GM18861 (cell line): ENCODE measurements around the gene ENTREP3.

Source experiments
- ATAC-seq: cut with Tn5 transposase; IDR thresholded peaks from one replicate; pipeline ENCODE4 v1.9.1; 2021; ENCODE audit not compliant: unreplicated experiment

Gene ENTREP3

GRCh38 chr1:155202731-155203515 lies 52.4 kb downstream of the ENTREP3 start:
- no peak for ATAC-seq

DNA sequence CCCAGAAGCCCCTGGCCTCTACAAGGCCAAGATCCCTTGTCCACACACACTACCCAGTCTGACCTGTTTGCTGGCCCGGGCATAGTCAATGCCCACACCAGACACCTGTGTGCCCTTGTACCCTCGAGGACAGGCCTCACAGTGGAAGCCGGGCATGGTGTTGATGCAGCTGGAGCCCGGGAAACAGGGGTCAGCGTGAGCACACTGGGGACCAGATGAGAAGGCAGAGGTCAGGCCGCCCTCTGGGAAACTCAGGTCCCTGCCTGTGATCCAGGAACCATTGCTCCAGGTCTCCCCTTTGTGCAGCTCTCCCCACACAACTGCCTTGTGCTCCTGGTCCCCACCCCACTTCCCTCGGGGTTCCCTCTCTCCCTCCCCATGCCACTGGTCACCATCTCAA lies 53.1 kb downstream of the ENTREP3 start:
- no peak for ATAC-seq

- no peak for ATAC-seq
Measured at GRCh38 chr1:155200920-155201319, 54.4 kb downstream of the ENTREP3 start.

- no peak for ATAC-seq
Measured at GRCh38 chr1:155199792-155200191, 55.5 kb downstream of the ENTREP3 start.

DNA sequence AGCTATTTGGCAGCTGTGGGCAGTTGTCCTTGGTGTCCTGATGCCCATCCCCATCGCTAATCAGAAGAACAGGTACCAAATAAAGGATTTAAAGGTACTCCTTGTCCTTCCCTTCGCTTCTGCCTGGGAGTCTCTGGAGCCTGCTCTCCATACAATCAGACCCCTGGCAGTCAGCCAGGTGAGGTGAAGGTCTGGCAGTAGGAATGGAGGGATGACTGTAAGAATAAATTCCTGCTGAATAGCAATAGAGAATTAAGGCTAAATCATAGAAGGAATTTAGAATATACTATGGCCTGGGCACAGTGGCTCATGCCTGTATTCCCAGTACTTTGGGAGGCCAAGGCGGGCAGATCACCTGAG lies 56.8 kb downstream of the ENTREP3 start:
- ATAC-seq = no peak

- ATAC-seq = no peak
Measured at GRCh38 chr1:155197901-155198546, 57.3 kb downstream of the ENTREP3 start.
